Stimulated activated naive CD4-positive, alpha-beta T cell treated with Interleukin-2 at 50 U/mL for 16 hours (primary cell): Measurements from ENCODE around the gene IBA57.
A peak's percentile ranks its signal among the peaks of the same experiment; 100 is the strongest.
"Not testable (repeated sequence)": the region's sequence is repeated elsewhere in the genome, so short reads cannot be mapped to it uniquely, and the experiment has no call there.

Experiments used
- DNase-seq: peaks from one replicate; lab custom pipeline; 2025; lab: John Stamatoyannopoulos, UW

Gene IBA57

GRCh38 chr1:228172591-228173527 is 7.3 kb downstream of the IBA57 start:
- no peak for DNase-seq

DNA sequence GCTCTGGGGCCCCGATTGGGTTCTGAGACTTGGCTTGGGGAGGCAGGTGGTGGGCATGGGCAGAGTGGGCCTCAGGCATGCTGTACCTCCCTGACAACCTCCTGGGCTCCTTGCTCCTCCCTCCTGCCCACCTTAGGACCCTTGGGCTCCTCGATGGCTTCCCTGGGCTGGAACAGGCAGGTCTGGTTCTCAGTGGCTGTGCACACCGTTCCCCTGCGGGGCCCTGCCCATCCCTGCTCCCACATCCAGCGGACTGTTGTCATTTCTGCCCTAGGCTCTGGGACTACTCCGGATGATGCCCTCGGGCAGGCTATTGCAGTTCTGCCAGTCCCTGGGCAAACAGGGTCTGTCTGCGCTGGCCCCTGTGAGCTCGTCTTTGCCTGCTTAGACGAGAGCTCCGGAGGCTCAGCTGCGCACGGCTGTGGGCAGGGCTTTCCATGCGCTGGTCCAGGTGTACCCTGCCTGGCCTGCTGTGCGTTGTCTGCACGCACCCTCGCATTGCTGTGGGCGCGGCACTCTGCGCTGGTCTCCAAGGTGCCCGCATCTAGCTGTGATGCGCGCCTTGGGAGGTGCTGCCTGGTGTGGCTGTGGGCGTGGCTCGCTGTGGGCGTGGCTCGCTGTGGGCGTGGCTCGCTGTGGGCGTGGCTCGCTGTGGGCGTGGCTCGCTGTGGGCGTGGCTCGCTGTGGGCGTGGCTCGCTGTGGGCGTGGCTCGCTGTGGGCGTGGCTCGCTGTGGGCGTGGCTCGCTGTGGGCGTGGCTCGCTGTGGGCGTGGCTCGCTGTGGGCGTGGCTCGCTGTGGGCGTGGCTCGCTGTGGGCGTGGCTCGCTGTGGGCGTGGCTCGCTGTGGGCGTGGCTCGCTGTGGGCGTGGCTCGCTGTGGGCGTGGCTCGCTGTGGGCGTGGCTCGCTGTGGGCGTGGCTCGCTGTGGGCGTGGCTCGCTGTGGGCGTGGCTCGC is 8.2 kb downstream of the IBA57 start:
- peak; percentile 8 for DNase-seq

GRCh38 chr1:228174482-228175315 is 9.1 kb downstream of the IBA57 start:
- no peak for DNase-seq

GRCh38 chr1:228175316-228176023 is 9.9 kb downstream of the IBA57 start:
- DNase-seq, result no peak

DNA sequence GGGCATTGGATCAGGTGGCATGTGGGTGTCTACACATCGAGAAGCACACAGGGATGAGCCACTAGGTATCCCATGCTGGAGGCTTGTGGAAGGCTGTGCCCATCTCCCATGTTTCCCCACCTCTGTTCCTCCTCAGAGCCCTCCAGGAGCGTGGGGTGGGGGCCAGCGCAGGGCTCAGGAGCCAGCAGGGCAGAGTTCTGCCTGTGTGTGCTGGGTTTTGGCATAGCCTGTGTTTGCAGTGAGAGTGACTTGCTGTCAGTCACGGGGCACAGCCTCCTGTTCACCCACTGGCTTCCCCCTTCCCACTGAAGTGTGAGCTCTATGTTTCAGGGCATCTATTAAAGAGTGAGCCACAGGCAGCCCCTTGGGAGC is 10.4 kb downstream of the IBA57 start:
- no peak for DNase-seq

DNA sequence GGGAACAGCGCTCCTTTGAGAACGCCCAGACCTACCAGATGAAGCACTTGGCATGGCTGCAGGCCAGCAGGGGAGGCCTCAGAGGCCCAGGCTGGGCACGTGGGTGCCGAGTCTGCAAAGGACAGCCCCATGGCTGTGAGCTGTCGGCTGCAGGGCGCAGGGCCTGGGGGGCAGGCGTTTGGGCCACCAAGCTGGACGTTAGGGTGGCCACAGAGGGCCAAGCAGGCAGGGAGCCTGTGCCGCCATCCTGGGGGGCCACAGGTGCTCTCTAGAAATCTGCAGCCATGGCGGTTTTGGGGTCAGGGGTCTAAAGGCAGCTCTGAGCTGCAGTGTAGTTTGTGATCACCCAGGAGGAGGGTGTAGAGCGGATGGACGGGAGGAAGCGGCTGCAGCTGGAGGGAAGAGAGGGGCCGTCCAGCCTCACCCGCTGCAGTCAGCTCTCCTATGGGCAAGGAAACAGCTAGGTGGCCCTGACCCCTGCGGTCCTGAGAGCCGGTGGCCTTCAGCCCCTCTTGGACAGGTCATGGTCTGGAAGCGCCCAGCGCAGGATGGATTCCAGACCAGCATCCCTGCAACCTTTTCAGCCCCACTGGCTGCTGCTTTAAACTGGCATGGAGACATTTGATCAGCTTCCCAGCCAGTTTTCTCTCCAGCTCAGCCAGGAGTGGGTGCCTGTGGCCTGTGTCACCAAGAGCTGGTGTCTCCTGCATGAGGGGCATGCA is 11.0 kb downstream of the IBA57 start:
- no peak for DNase-seq

- no peak for DNase-seq
These were observed 11.5 kb downstream of the IBA57 start for GRCh38 chr1:228177183-228177475.

DNA sequence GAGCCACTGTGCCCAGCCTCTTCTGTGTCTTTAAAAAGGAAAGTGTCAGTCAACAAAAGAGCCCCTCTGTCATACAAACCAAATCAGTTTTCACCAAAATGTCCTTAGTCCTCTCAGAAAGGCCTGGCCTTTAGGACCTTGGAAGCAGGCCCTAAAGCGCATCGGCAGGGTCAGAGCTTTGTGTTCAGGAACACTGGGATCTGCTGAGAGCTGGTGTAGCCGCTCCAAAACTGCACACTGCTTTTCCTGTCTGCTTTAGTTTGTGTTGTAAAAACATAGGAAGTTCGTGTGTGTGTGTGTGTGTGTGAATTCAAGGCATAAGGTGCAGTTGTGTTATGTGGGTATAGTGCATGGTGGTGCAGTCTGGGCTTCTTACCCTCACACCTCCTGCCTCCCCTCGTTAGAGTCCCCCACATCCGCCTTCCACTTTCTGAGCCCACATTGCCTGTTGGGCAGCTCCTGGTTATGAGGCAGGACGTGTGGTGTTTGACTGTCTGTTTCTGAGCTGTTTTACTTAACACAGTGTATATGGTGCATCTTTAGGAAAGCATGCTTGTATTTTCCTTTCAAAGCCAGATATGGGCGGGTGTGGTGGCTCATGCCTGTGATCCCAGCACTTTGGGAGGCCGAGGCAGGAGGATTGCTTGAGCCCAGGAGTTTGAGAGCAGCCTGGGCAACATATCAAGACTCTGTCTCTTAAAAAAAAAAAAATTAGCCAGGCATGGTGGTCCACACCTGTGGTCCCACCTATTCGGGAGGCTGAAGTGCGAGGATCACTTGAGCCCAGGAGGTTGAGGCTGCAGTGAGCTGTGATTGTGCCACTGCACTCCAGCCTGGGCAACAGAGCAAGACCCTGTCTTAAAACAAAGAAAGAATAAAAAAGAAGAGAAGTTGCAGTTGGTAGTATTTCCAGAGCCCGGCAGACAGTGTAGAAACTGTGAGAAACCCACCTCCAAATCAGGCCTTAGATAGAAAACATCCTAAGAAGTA is 12.4 kb downstream of the IBA57 start:
- no peak for DNase-seq

GRCh38 chr1:228178737-228179684 is 13.4 kb downstream of the IBA57 start:
- no peak for DNase-seq

- no peak for DNase-seq
These were observed 14.8 kb downstream of the IBA57 start for GRCh38 chr1:228180271-228180958.

- DNase-seq, result no peak
These were observed 15.5 kb downstream of the IBA57 start for GRCh38 chr1:228180959-228181644.

DNA sequence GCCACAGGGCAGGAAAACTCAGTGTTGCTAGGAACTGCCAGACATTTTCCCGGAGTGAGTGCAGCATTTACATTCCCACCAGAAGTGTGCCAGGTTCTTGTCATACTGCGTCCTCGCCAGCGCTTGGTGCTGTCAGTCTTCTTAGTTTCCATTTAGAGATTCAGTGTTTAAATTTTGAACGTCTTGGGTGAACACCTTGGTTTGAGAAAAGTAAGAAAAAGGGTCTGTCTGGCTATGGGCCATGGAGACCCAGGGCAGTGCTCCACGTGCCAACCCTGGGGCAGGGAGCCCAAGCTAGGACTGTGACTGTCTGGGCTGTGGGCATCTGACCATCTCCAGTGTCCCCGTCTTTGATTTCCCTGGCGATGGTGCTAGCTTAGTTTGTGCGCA is 16.0 kb downstream of the IBA57 start:
- DNase-seq, result no peak

- no peak for DNase-seq
These were observed 16.9 kb downstream of the IBA57 start for GRCh38 chr1:228182296-228183030.

GRCh38 chr1:228184152-228184551 is 18.5 kb downstream of the IBA57 start:
- DNase-seq, result no peak

DNA sequence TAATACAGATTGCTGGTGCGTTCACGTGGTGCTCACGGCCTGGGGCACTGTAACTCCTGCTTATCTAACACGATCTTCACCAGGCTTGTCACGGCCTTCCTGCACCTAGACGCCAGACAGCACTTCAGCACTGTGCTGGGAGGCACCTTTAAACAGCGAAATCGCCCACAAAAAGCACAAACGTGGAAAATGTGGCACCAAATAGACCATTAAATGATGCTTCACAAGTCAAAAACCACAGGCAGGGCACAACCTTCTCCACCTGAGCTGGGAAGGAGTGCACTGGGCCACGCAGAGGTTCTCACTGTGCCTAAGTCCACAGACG is 20.0 kb downstream of the IBA57 start:
- peak; percentile 25 for DNase-seq

DNA sequence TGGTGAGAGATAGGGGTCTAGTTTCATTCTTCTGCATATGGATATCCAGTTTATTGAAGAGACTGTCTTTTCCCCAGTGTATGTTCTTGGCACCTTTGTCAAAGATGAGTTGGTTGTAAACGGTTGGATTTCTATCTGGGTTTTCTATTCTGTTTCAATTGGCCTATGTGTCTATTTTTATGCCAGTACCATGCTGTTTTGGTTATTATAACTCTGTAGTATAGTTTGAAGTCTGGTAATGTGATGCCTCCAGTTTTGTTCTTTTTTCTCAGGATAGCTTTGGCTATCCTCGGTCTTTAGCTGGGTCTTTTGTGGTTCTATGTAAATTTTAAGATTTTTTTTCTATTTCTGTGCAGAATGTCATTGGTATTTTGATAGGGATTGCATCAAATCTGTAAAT is 22.6 kb downstream of the IBA57 start:
- DNase-seq, result not testable (repeated sequence)

GRCh38 chr1:228190182-228190581 is 24.6 kb downstream of the IBA57 start:
- DNase-seq, result no peak
